Inferior parietal cortex (tissue), 1 donor: ENCODE measurements around the gene ARL2BP.
A peak's percentile ranks its signal among the peaks of the same experiment; 100 is the strongest.
"Not testable (repeated sequence)": the region's sequence is repeated elsewhere in the genome, so short reads cannot be mapped to it uniquely, and the experiment has no call there.

Experiments
- DNase-seq: peaks from one replicate; pipeline ENCODE4 v3.0.0-alpha.2; 2016; ENCODE audit errors: extremely low spot score

Gene ARL2BP

DNA sequence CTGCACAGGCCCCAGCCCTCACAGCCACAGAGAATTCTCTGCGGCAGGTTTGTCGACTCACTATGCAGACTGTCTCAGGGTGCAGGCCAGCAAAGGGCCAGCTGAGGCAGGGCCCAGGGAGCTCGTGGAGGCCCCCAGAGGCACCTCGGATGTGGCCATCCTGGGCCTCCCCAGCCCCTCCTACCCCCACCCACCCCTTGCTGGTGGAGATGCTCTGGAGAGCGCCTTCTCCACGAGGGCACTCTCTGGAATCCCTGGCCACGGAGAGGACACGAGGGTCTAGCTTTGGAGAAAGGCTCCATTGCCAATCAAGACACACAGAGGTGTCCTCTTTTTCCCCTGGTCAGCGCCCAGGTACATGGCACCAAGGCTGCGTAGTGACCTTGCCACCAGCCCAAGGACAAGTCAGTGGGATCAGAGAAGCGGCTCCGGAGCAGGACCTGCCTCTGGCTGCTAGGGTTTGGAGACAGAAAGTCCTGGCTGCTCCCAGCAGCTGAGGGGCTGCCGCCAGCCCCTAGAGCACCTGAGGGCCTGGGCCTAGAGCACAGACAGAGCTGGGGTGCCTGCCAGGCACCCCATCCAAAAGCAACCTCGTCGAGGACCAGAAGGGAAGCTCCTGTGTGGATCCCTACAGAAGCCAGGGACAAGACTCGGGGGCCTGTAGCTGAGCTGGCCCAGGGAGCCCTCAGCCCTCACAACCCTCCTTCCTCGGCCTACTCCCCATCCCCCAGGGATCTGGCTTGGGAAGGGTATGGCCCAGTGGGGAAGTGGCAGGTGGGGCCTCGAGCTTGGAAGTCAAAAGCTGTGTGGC, 18.7 kb downstream of the ARL2BP start:
- DNase-seq = no peak

DNA sequence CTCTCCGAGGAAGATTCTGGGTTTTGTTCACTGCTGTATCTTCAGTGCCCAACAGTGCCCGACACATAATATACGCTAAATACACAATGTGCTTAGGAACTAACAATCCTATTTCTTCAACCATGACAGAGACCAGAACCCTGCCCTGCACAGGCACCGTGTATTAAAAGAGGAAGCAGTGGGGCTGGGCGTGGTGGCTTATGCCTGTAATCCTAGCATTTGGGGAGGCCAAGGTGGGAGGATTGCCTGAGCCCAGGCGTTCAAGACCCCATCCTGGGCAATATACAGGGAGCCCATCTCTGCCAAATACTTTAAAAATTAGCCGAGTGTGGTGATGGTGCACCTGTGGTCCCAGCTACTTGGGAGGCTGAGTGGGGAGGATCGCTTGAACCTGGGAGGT, 19.3 kb downstream of the ARL2BP start:
- DNase-seq = no peak

DNA sequence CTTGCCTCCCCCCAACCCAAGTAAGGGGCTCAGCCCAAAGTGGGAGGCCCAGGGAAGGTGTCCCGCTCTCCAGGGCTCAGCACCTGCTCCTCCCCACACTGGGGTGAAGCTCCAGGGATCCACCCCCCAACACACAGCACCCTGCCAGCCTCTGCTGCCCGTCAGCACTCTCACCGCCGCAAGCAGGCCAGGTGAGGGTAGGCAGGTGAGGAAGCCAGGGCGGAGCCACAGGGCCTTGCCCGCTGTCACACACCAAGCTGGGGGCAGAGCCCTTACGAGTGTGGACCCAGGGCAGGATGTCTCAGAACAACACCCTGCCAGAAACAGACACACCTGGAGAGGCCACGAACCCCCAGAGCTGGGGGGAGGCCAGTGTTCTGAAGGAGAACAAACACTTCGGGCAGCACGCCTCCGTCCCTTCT, 19.9 kb downstream of the ARL2BP start:
- no peak for DNase-seq

DNA sequence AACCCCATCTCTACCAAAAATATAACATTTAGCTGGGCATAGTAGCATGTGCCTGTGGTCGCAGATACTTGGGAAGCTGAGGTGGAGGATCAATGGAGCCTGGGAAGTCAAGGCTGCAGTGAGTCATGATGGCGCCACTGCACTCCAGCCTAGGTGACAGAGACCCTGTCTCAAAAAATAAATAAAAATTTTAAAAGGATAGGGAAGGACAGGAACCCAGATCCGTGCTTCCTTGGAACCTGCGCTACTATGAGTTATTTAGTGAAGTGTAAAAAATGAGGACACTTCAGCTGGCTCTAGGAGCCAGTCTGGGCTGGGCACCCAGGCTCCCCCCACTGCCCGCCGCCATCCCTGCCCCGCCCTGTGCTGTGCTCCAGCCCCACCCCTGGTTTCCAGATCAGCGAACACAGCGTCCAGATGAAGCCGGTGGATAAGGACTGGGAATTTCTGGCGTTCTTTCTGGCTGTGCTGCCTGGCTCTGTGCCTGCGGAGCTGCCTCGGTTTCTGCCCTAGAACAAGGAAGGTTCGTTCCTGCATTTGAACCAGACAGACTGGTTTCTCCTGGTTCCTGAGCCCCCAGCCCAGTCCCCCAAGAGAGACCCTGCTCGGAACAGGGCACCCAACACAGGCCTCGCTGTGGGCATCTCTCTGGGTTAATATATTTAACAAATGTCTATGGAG, 20.9 kb downstream of the ARL2BP start:
- DNase-seq = no peak

DNA sequence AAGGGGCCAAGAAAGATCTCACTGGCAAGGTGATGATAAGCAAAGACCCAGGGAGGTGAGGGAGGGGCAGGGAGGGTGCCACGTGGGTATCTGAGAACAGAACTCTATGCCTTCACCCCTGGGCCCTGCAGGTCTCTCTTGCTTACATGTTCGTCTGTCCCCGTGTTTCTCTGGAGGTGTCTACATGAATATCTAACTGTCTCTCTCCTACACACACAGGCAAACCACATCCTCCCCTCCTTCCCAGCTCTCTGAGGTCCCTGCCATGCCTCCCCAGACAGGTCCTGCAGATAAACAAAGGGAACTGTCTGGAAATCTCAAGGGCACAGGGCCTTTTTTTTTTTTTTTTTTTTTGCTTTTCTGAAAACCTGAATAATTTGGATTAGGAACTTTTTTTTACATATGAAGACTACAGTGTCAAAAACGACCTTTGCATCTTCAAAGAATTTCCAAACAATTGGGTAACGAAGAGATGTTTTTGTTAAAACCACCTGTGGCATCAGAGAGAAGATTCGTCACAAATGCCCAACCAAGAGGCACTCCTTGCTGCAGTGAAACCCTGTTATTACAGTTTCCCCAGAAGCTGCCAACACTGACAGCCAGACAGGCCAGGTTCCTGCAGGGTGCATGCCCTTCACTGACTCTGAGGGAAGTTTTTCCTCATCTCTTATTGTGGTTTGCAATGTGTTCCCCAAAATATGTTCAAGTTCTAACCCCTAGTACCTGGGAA, 21.6 kb downstream of the ARL2BP start:
- DNase-seq = no peak

DNA sequence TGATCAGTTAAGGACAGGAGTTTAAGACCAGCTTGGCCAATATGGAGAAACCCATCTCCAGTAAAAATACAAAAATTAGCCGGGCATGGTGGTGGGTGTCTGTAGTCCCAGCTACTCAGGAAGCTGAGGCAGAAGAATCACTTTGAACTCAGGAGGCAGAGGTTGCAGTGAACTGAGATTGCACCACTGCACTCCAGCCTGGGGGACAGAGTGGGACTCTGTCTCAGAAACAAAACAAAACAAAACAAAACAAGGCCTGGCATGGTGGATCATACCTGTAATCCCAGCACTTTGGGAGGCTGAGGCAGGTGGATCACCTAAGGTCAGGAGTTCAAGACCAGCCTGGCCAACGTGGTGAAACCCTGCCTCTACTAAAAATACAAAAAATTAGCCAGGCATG, 22.3 kb downstream of the ARL2BP start:
- not testable (repeated sequence) for DNase-seq

DNA sequence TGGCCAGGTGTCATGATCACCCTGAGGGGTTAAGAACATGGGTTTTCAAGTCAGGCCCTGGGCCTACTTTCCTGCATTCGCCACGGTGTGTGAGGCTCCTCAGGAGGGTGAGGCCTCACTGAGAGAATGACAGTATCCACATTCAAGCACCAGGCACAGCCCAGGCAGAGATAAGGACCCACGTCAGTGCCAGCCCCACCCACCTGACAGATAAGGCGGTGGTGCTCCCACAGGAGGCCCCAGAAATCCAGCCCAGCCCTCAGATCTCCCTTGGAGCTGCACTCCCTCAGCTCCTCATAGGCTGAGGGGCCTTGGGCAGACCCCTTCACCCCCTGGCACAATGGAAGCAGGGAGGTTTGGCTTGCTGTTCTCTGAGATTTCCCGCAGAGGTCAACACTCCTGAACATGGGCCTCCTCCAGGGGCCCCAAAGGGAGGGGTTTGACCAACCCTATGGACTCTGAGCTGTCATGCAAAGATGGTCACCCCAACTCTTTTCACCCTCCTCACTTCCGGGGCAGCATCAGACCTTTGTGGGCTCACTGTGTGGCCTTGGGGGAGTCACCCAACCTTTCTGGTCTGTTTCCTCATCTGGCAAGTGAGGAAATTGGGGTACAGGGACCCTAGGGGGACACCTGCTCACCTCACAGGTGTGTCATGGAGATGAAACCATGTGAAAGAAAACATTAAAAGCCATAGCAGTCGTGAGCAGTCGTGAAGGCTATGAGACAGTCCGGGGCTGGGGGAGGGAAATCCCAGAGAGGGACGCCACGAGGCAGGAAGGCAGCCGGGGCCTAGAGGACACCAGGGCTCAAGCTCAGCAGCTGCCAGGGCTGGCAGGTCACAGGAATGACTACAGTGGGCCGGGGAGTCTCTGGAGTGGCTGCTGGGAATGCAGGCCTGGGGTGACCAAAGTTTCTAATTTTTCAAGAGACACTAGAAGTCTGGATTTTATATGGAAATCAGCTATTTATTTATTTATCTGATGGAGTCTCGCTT, 24.0 kb downstream of the ARL2BP start:
- no peak for DNase-seq

DNA sequence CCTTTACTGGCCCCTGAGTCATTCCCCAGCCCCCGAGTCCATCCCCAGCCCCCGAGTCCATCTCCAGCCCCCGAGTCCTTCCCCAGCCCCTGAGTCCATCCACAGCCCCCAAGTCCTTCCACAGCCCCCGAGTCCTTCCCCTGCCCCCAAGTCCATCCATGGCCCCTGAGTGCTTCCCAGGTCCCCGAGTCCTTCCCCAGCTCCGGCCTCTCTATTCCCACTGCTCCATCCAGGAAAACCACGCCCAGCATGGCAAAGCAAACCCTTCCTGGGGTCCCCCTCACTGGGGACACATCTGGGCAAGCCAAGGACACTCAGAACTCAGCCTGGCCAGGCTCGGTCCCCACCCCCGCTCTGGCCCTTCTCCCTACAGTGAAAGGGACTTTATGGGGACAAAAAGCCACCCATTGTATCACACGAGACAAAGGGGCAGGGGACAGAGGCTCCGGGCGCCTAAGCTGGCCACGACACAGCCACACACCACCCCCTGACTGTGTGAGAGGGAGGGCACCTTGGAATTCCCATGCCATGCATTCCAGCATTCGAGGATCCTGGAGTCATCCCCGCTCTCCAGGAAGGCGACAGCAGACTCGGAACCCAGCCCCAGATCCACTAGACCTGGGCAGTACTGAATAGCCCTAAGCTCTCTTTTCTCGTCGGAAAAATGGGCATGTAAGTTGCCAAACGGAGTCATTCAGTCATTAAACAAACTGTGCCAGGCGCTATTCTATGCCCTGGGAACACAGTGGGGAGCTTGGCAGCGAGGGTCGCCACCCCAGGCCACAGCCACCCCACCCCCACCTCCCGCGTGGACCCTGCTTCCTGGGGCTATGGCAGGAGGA, 25.4 kb downstream of the ARL2BP start:
- peak; percentile 79 for DNase-seq

DNA sequence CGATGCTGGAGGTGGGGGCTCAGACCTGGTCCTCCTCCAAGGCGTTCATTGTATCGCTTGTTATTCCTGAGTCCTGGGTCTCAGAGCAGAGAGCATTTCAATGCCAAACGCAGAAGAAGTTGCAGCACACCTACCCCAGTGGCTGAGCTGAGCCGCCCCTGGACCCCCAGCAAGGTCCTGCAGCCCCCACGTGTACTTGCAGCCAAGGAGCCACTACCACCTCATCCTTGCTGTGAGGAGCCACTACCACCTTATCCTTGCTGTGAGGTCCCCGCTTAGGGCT, 25.9 kb downstream of the ARL2BP start:
- no peak for DNase-seq

DNA sequence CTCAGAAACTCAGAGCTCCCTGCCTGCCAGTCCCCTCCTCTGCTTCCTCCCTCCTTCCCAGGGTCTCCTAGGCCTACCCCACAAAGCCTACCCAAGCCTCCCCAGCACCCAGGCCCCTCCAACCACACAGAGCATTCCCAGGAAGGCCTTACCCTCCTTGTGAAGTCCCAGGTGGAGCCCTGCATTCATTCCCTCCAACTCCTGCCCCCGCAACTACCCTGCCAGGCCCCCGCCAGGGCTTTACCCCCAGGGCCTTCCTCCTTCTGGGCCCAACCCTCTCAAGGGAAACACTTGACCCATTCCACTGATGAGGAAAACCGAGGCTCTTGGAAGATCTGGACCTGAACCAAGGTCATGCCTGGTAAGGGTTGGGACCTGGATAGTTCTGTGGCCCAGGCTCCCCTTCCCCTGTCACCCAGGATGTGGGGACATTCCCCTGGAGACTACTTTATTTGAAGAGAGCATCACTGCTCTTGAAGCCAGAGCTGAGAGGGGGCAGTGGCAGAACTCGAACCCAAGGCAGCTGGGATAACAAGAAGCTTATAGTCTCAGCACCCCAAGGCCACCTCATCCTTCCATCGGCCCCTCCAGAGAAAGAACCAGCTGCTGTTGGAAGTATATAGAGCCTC, 26.9 kb downstream of the ARL2BP start:
- no peak for DNase-seq

DNA sequence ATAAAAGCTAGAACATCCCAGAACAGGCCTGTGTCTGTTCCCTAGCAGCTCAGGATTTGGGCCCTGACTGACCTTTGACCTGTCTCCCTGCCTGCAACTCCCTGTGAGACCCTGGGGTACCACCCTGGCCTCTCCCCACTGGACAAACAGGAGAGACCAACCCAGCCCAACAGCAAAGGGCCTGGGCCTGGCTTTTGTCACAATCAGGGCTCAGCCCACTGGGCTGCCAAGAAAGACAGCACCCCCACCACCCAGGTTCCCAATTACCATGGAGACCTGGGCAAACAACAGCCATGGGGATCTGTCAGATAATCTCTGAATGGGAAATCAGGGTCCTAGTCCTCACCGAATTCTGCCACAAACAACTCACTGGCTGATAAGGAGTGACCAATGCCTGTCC, 28.3 kb downstream of the ARL2BP start:
- DNase-seq = no peak

DNA sequence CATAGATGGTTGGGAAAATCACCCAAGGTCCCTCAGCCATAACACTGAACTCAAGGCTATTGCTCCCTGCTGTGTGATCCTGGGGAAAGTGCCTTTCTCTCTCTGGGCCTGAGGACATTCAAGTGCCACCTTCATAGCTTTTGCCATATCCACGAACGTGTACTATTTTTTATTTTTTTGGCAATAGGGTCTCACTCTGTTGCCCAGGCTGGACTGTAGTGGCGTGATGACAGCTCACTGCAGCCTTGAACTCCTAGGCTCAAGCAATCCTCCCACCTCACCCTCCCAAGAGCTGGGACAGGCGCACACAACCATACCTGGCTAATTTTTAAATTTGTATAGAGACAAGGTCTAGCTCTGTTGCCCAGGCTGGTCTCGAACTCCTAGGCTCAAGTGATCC, 28.8 kb downstream of the ARL2BP start:
- DNase-seq = no peak

DNA sequence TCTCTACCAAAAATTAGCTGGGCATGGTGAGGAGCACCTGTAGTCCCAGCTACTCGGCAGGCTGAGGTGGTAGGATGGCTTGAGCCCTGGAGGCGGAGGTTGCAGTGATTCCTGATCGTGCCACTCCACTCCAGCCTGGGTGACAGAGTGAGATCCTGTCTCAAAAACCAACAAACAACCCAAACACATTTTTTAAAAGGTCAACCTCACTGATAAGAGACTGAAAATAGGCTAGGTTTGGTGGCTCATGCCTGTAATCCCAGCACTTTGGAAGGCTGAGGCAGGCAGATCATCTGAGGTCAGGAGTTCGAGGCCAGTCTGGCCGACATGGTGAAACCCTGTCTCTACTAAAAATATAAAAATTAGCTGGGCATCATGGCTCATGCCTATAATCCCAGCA, 30.9 kb downstream of the ARL2BP start:
- not testable (repeated sequence) for DNase-seq

DNA sequence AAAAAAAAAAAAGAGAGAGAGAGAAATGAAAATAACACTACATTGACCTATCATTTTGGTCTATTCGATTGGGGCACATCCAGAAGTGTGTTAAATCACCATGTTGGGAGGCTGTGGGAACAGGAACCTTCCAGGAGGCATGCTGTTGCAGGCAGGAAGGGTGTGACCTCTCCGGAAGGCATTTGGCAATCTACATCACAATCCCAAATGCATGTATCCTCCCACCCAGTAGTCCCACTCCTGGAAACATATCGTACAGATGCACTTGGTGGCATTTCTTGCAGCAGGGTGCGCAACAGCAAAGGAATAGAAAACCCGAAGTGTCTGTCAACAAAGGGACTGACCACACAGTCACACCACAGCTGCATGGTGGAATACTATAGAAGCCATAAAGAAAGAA, 31.5 kb downstream of the ARL2BP start:
- DNase-seq = no peak

DNA sequence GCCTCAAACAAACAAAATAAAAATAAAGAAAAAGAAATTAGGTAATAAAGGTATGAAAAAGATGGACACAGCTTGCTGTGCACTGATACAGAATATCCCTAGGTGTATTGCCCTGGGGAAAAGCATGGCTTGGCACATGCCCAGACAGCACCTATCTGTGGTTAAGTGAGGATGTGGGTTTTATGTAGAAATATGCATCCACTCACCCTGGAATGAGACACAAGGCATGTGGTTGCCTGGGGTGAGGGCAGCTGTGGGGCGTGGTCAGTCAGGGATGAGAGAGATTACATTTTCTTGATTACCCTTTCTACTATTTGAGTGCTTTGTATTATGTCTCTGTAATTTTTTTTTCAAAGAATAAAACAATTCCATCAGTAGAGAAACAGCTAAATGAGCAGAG, 32.5 kb downstream of the ARL2BP start:
- DNase-seq = no peak

DNA sequence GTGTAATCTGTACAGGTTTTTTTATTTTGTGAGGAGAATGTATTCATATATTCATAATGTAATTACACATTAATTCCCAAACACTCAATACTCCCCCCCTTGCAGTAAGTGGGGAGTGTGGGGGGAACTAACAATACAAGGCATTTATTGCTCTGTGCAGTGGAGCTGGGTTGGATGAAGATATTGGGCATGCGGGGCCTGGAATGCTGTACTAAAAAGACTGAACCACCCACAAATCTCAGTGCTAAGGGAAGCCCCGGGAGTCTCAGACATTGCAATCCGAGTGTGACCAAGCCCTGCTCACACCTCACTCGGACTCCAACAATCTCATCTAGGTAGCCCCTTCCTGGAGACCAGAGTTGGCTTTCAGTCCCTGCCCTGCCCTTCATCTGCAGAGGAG, 33.4 kb downstream of the ARL2BP start:
- DNase-seq = peak; percentile 61

DNA sequence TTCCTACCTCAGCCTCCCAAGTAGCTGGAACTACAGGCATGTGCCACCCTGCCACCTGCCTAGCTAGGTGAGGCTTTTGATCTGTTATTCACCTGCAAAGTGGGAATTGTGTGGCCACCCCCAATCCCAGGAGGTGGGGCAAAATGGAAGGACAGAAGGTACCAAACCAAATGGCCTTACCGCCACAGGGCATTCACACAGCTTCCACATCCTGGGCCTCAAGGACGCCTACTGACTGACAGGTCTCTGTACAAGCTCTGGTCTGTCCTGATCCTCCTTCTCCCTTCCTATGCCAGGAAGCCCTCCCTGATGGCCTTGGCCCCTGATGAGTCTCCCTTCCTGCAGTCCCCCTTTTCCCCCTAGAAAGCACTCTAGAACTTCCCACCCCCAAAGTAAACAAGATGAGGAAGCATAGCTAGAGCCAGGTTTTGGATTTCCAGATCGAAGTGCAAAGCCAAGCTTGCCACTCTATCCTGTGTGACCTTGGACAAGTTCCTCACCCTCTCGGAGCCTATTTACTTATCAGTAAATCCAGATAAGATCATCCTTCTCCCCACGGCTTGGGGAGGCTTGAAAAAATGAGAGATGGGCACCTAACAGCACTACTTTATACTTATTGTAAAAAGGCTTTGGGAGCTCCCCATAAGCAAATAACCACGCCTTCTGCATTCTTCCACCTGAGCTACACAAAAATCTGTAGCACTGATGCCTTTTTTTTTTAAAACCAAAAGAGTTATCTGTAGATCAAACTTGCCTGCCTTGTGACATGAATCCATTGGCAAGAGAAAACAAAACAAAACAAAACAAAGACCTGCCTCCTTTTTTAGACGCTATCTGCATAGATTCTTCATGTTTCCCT, 35.0 kb downstream of the ARL2BP start:
- no peak for DNase-seq

DNA sequence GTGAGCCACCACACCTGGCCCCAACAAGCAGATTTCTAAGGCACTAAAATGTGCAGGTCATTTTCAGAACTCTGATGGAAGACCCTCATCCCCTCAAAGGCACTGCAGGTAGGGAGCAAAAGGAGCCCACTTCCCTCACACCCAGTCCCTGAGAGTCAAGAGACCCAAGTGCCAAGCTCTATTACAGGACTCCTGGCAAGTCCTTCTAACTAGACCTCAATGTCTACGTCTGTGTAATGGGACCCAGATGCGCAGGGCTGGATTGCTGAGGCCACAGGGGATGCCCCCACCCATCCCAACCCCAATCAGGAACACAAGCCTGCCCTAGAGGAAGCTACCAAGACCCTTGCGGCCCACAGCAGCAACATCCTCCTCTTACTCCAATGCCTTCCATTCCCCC, 36.7 kb downstream of the ARL2BP start:
- no peak for DNase-seq

DNA sequence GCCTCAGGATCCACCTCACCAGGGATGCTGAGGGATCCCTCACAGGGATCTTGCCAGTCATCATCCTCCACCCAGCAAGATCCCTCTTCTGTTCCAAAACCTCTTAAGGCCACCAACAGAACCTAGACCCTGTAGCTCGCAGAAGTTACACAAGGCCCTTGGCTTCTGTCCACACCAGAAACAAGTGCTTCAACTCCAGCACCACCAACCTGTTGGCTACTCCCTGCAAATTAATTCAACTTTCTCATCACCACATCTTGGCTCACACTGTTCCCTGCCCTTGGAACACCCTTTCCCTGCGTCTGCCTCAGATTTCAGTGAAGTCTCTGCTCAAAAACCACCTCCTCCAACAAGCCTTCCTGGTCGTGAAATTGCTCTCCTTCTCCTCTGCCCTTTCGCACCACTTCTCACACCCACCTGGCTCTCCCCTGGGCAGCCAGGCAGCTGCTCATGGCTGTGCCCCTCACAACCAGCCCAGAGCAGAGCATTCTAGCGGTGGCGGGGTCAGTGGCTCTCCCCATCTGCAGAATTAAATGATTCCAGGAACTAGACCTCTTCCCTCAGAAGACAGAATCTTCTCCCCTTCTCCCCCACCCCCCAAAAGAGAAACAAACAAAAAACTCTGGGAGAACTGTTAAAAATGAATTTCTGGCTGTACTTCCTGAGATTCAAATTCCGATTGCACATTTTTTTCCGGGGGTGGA, 37.6 kb downstream of the ARL2BP start:
- no peak for DNase-seq
